CD4-positive, alpha-beta T cell treated with Interleukin-2 at 100 ng/mL for 4 hours (primary cell): ENCODE results near the gene USP31.

Experiments used
- DNase-seq: peaks from one replicate; pipeline ENCODE4 v3.0.0-alpha.2; 2020; ENCODE audit warnings: low spot score

USP31 gene

GRCh38 chr16:23061669-23062068 lies 87.6 kb downstream of the USP31 start:
- no peak for DNase-seq

- DNase-seq, result peak; percentile 52
Observed at GRCh38 chr16:23060458-23061320, 88.6 kb downstream of the USP31 start.

- DNase-seq, result no peak
Observed at GRCh38 chr16:23059433-23059832, 89.8 kb downstream of the USP31 start.

- no peak for DNase-seq
Observed at GRCh38 chr16:23058576-23058975, 90.7 kb downstream of the USP31 start.

GRCh38 chr16:23057013-23057596 lies 92.1 kb downstream of the USP31 start:
- DNase-seq, result no peak

- DNase-seq, result no peak
Observed at GRCh38 chr16:23055481-23055880, 93.8 kb downstream of the USP31 start.

GRCh38 chr16:23052908-23053580 lies 96.2 kb downstream of the USP31 start:
- no peak for DNase-seq

GRCh38 chr16:23052221-23052620 lies 97.0 kb downstream of the USP31 start:
- DNase-seq, result no peak

- no peak for DNase-seq
Observed at GRCh38 chr16:23051587-23051986, 97.7 kb downstream of the USP31 start.

- DNase-seq, result no peak
Observed at GRCh38 chr16:23048164-23048563, 101.1 kb downstream of the USP31 start.

GRCh38 chr16:23045025-23045424 lies 104.2 kb downstream of the USP31 start:
- DNase-seq, result no peak

- DNase-seq, result no peak
Observed at GRCh38 chr16:23040246-23040645, 109.0 kb downstream of the USP31 start.

- DNase-seq, result no peak
Observed at GRCh38 chr16:23039118-23039517, 110.1 kb downstream of the USP31 start.

GRCh38 chr16:23035240-23035639 lies 114.0 kb downstream of the USP31 start:
- no peak for DNase-seq

GRCh38 chr16:23031508-23032098 lies 117.6 kb downstream of the USP31 start:
- DNase-seq, result no peak

GRCh38 chr16:23029733-23030420 lies 119.4 kb downstream of the USP31 start:
- DNase-seq, result no peak

- DNase-seq, result no peak
Observed at GRCh38 chr16:23027386-23027785, 121.9 kb downstream of the USP31 start.

GRCh38 chr16:23026784-23027362 lies 122.4 kb downstream of the USP31 start:
- no peak for DNase-seq

GRCh38 chr16:23025692-23026307 lies 123.5 kb downstream of the USP31 start:
- DNase-seq, result no peak

GRCh38 chr16:23024044-23024443 lies 125.2 kb downstream of the USP31 start:
- DNase-seq, result no peak

- no peak for DNase-seq
Observed at GRCh38 chr16:23020084-23020483, 129.2 kb downstream of the USP31 start.
